Measurements from ENCODE around the gene PLB1.

DNA sequence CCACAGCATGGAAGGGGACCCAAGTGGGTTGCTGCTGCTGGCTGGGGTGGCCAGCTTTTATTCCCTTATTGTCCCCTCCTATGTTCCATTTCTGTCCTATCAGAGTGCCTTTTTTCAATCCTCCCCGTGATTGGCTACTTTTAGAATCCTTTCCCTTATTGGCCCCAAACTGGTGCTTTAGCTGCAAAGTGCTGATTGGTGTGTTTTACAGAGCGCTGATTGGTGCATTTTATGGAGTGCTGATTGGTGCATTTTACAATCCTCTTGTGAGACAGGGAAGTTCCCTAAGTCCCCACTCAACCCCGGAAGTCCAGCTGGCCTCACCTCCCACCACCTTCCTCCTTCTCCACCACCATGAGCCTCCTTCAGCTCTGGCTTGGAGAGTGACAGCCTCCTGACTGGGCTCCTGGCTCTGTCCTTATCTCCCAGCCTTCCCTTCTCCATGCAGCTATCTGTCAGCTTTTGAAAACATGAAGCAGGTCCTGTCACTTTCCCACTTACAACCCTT is 20.7 kb upstream of the PLB1 start:
- TF ChIP-seq, protein P1, sequence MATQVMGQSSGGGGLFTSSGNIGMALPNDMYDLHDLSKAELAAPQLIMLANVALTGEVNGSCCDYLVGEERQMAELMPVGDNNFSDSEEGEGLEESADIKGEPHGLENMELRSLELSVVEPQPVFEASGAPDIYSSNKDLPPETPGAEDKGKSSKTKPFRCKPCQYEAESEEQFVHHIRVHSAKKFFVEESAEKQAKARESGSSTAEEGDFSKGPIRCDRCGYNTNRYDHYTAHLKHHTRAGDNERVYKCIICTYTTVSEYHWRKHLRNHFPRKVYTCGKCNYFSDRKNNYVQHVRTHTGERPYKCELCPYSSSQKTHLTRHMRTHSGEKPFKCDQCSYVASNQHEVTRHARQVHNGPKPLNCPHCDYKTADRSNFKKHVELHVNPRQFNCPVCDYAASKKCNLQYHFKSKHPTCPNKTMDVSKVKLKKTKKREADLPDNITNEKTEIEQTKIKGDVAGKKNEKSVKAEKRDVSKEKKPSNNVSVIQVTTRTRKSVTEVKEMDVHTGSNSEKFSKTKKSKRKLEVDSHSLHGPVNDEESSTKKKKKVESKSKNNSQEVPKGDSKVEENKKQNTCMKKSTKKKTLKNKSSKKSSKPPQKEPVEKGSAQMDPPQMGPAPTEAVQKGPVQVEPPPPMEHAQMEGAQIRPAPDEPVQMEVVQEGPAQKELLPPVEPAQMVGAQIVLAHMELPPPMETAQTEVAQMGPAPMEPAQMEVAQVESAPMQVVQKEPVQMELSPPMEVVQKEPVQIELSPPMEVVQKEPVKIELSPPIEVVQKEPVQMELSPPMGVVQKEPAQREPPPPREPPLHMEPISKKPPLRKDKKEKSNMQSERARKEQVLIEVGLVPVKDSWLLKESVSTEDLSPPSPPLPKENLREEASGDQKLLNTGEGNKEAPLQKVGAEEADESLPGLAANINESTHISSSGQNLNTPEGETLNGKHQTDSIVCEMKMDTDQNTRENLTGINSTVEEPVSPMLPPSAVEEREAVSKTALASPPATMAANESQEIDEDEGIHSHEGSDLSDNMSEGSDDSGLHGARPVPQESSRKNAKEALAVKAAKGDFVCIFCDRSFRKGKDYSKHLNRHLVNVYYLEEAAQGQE (IDR thresholded peaks at IDR 0.05; ENCODE audit: low read depth), result no peak
- TF ChIP-seq, protein P2, sequence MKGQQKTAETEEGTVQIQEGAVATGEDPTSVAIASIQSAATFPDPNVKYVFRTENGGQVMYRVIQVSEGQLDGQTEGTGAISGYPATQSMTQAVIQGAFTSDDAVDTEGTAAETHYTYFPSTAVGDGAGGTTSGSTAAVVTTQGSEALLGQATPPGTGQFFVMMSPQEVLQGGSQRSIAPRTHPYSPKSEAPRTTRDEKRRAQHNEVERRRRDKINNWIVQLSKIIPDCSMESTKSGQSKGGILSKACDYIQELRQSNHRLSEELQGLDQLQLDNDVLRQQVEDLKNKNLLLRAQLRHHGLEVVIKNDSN (IDR thresholded peaks at IDR 0.05), result no peak
